Measurements from ENCODE around the gene CDKAL1.
"Not testable (repeated sequence)": the region's sequence is repeated elsewhere in the genome, so short reads cannot be mapped to it uniquely, and the experiment has no call there.

The CDKAL1 gene

DNA sequence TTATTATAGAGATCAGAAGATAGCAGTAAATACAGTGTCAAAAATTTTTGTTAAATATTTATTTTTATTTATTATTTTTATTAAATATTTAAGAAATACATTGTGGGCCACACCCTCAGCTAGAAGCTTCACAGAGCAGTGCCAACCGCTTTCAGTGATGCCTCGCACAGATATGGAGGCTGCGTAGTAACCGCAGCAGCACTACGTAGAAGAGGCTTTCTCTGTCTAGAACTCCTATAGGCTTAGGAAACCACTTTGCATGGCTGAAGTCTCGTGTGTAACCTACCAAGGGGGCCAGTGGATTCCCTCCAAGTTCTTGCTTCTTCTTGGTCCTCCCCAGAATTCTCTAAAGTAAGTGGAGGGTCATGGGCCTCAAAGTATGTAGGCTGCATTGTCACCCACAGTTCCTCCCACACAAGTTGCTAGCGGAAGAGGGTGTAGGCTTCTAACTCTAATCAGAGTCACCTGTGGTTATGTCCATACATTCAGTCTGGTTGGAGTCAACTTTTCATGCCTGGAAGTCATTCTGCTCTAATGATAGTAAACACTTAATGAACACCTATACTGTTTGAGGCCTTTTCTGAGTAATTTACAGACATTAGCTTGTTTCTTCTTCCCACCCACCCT is 285.6 kb downstream of the CDKAL1 start:
- H3K27ac ChIP-seq = no peak overlapping the region

DNA sequence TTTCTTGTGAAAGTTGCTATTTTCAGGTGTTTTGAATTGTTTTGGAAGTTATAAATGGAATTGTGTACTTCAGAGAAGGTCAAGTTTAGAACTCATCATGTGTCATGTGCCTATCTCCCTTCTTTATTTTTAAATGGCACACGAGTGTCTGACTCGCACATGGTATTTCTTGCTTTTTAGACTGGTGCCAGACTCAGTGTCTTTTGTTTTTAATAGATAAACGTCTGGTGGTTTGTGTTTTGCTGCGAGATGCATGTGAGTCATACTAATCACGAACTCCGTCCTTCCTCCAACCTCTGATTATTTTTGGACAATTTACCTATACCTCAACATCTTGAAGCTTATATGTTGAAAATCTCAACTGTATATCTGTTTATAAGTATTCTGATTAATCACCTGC is 292.1 kb downstream of the CDKAL1 start:
- TF ChIP-seq, protein P1, sequence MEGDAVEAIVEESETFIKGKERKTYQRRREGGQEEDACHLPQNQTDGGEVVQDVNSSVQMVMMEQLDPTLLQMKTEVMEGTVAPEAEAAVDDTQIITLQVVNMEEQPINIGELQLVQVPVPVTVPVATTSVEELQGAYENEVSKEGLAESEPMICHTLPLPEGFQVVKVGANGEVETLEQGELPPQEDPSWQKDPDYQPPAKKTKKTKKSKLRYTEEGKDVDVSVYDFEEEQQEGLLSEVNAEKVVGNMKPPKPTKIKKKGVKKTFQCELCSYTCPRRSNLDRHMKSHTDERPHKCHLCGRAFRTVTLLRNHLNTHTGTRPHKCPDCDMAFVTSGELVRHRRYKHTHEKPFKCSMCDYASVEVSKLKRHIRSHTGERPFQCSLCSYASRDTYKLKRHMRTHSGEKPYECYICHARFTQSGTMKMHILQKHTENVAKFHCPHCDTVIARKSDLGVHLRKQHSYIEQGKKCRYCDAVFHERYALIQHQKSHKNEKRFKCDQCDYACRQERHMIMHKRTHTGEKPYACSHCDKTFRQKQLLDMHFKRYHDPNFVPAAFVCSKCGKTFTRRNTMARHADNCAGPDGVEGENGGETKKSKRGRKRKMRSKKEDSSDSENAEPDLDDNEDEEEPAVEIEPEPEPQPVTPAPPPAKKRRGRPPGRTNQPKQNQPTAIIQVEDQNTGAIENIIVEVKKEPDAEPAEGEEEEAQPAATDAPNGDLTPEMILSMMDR (conservative IDR thresholded peaks at IDR 0.05) = no peak
- no peak overlapping the region for H3K27ac ChIP-seq

More for the DNA sequence above, 285.6 kb downstream of the CDKAL1 start:
- TF ChIP-seq, protein P1 (conservative IDR thresholded peaks at IDR 0.05) = no peak

DNA sequence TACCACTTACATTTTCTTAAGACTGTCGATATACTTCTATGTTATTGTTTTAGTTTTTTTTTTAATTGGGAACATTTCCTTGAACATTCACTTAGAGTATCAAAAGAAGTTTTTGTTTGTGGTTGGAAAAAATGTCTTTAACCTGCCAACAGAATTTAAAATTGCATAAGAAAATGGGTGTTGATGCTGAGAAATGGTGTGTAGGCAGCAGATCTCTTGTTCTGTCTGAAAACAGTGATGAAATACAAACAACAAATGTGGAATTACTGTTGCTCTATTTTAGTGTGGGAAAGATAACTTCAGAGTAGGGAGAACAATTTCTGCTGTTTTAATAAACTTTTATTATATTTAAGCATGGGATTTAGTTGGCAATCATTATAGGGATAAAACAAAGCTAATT is 293.5 kb downstream of the CDKAL1 start:
- no peak overlapping the region for H3K27ac ChIP-seq
- TF ChIP-seq, protein P1 (conservative IDR thresholded peaks at IDR 0.05) = no peak

DNA sequence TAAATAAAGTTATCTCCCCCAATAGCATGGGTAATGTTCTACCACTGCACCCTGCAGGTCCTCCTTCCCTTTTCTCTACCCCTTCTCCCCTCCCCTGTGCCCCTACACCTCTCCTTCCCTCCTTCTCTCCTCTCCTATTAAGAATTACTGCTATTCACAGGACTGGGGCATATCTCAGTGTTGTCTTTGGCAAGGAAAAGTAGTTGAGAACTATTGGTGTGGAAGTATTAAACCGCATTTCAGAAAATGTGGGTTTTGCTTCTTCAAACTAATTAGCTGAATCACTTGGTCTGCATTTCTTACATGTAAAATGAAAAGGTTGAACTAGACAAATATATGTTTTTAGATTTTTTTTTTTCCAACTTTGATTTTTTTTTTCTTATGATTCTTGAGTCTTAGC is 296.3 kb downstream of the CDKAL1 start:
- H3K27ac ChIP-seq = no peak overlapping the region
- TF ChIP-seq, protein P1 (conservative IDR thresholded peaks at IDR 0.05) = no peak

GRCh38 chr6:20831251-20831650 is 297.0 kb downstream of the CDKAL1 start:
- H3K27ac ChIP-seq = not testable (repeated sequence)

- TF ChIP-seq, protein P1 (conservative IDR thresholded peaks at IDR 0.05) = no peak
- no peak overlapping the region for H3K27ac ChIP-seq
Observed at GRCh38 chr6:20833881-20834515, 299.7 kb downstream of the CDKAL1 start.

GRCh38 chr6:20835315-20836010 is 301.2 kb downstream of the CDKAL1 start:
- TF ChIP-seq, protein P1 (conservative IDR thresholded peaks at IDR 0.05) = no peak
- no peak overlapping the region for H3K27ac ChIP-seq

- TF ChIP-seq, protein P1 (conservative IDR thresholded peaks at IDR 0.05) = no peak
- no peak overlapping the region for H3K27ac ChIP-seq
Observed at GRCh38 chr6:20837189-20837588, 302.9 kb downstream of the CDKAL1 start.
